ENCODE measurements around the gene LTB4R. TPM values are rescaled to one million over a fixed set of nuclear protein-coding genes. Genes with fewer than 3 reads are reported as not detected.
A peak's percentile ranks its signal among the peaks of the same experiment; 100 is the strongest.

Gene LTB4R
- total and polyA plus RNA-seq, 9 of the 15 experiments (the other 6 are each of a cell fraction or from before 2014, with no cell fraction given): 0.38 to 10.5 (median 2.8) TPM

DNA sequence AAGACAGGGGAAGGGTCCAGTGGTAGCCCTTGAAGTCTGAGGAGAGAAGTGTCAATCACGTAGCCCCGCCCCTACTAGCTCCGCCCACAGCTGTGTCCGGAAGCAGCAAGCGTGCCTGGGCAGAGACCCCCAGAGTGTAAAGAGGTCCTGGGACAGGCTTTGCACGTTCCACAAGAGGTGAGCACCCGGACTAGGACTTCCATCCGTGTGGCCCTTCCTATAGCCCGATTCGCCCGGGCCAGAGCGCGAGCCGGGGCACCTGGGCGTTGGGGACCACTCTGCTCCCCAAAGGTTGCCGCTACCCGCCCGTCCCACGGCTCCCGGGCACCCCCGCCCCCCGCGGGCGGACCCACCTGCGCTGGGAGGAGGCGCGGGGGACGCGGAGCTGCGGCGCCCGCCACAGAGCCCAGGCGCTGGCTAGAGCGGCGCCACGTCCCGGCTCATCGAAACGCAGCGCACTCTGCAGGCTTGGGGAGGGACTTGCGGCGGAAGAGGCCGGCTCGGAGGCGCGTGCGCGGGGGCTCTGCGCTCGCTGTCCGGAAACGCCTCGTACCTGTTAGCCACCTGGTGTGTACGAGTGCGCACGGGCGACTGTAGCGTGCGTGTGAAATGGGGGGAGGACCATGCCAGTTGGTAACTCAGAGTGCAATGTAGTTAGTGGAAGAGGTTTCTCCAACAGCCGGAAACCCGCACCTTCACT is 40.0 kb upstream of the LTB4R start, which contains the start of gene RABGGTA (continued):
- no peak for TF ChIP-seq MAFK (IDR thresholded peaks at IDR 0.05; ENCODE audit: low read length)
- TF ChIP-seq ZNF124 (CRISPR knock-in tag; IDR thresholded peaks at IDR 0.05): no peak
- no peak for TF ChIP-seq RBM34 (IDR thresholded peaks at IDR 0.05; ENCODE audit: borderline replicate concordance, insufficient read depth, low read length)
- TF ChIP-seq, protein P1, sequence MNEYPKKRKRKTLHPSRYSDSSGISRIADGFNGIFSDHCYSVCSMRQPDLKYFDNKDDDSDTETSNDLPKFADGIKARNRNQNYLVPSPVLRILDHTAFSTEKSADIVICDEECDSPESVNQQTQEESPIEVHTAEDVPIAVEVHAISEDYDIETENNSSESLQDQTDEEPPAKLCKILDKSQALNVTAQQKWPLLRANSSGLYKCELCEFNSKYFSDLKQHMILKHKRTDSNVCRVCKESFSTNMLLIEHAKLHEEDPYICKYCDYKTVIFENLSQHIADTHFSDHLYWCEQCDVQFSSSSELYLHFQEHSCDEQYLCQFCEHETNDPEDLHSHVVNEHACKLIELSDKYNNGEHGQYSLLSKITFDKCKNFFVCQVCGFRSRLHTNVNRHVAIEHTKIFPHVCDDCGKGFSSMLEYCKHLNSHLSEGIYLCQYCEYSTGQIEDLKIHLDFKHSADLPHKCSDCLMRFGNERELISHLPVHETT (CRISPR knock-in tag; conservative IDR thresholded peaks at IDR 0.05 in 1 of 2, IDR thresholded peaks at IDR 0.05 in 1 of 2): peak in 1 of 2 experiments; percentile 62; a peak in 1 of 4 replicates
- TF ChIP-seq GATA2 (CRISPR knock-in tag; IDR thresholded peaks at IDR 0.05): no peak
- no peak for TF ChIP-seq GATAD2A (IDR thresholded peaks at IDR 0.05)
- no peak for TF ChIP-seq ZNF217 (CRISPR knock-in tag; IDR thresholded peaks at IDR 0.05)
- TF ChIP-seq ZNF668 (CRISPR knock-in tag; IDR thresholded peaks at IDR 0.05): no peak
- TF ChIP-seq ZNF12 (CRISPR knock-in tag; IDR thresholded peaks at IDR 0.05): peak; percentile 79
- TF ChIP-seq ZNF263 (CRISPR knock-in tag; IDR thresholded peaks at IDR 0.05; ENCODE audit: borderline replicate concordance): peak; percentile 18; the same call in 1 of the 2 replicates
- TF ChIP-seq NCOA2 (IDR thresholded peaks at IDR 0.05; ENCODE audit: partially characterized antibody in 2 of 2): no peak
- TF ChIP-seq CREB1 (IDR thresholded peaks at IDR 0.05): peak; percentile 64
- TF ChIP-seq CREB1 (CRISPR knock-in tag; IDR thresholded peaks at IDR 0.05): peak; percentile 28; the same call in 1 of the 2 replicates
- TF ChIP-seq, protein P2, sequence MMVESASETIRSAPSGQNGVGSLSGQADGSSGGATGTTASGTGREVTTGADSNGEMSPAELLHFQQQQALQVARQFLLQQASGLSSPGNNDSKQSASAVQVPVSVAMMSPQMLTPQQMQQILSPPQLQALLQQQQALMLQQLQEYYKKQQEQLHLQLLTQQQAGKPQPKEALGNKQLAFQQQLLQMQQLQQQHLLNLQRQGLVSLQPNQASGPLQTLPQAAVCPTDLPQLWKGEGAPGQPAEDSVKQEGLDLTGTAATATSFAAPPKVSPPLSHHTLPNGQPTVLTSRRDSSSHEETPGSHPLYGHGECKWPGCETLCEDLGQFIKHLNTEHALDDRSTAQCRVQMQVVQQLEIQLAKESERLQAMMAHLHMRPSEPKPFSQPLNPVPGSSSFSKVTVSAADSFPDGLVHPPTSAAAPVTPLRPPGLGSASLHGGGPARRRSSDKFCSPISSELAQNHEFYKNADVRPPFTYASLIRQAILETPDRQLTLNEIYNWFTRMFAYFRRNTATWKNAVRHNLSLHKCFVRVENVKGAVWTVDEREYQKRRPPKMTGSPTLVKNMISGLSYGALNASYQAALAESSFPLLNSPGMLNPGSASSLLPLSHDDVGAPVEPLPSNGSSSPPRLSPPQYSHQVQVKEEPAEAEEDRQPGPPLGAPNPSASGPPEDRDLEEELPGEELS (CRISPR knock-in tag; IDR thresholded peaks at IDR 0.05; ENCODE audit: borderline replicate concordance): no peak
- TF ChIP-seq KLF16 (IDR thresholded peaks at IDR 0.05): no peak
- TF ChIP-seq ADNP (tag; IDR thresholded peaks at IDR 0.05): no peak
- TF ChIP-seq SMAD1 (IDR thresholded peaks at IDR 0.05; ENCODE audit: low read depth, low read length, partially characterized antibody): no peak
- TF ChIP-seq ESRRA (IDR thresholded peaks at IDR 0.05; ENCODE audit: borderline replicate concordance, low read depth): peak; percentile 58; the same call in 1 of the 2 replicates
- TF ChIP-seq, protein P3, sequence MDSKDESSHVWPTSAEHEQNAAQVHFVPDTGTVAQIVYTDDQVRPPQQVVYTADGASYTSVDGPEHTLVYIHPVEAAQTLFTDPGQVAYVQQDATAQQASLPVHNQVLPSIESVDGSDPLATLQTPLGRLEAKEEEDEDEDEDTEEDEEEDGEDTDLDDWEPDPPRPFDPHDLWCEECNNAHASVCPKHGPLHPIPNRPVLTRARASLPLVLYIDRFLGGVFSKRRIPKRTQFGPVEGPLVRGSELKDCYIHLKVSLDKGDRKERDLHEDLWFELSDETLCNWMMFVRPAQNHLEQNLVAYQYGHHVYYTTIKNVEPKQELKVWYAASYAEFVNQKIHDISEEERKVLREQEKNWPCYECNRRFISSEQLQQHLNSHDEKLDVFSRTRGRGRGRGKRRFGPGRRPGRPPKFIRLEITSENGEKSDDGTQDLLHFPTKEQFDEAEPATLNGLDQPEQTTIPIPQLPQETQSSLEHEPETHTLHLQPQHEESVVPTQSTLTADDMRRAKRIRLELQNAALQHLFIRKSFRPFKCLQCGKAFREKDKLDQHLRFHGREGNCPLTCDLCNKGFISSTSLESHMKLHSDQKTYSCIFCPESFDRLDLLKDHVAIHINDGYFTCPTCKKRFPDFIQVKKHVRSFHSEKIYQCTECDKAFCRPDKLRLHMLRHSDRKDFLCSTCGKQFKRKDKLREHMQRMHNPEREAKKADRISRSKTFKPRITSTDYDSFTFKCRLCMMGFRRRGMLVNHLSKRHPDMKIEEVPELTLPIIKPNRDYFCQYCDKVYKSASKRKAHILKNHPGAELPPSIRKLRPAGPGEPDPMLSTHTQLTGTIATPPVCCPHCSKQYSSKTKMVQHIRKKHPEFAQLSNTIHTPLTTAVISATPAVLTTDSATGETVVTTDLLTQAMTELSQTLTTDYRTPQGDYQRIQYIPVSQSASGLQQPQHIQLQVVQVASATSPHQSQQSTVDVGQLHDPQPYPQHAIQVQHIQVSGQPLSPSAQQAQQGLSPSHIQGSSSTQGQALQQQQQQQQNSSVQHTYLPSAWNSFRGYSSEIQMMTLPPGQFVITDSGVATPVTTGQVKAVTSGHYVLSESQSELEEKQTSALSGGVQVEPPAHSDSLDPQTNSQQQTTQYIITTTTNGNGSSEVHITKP (IDR thresholded peaks at IDR 0.05; ENCODE audit: partially characterized antibody): no peak
- TF ChIP-seq ZNF764 (CRISPR knock-in tag; IDR thresholded peaks at IDR 0.05; ENCODE audit: low read depth): no peak
- no peak for TF ChIP-seq TCF7L2 (IDR thresholded peaks at IDR 0.05; ENCODE audit: low read depth, low read length)
- no peak for TF ChIP-seq CSDE1 (IDR thresholded peaks at IDR 0.05)
- peak; percentile 59; the same call in 1 of the 2 replicates for TF ChIP-seq ZNF766 (CRISPR knock-in tag; conservative IDR thresholded peaks at IDR 0.05)

Data from K562 (cell line).